ENCODE measurements around the gene NRIP1. TPM values are rescaled to one million over a fixed set of nuclear protein-coding genes. Genes with fewer than 3 reads are reported as not detected.

Gene NRIP1
- polyA plus RNA-seq, 1 donor (not counting 4 experiments of a cell fraction or from before 2014, with no cell fraction given), result 25.5 TPM

GRCh38 chr21:14926186-14926585 lies 138.6 kb downstream of the NRIP1 start:
- no peaks in the 10 kb centered on the region for H3K4me1 ChIP-seq (ENCODE audit: control insufficient read depth, extremely low read depth, insufficient read depth, low read length)
- DNase-seq (ENCODE audit: low read depth, low spot score) (no peak), FAIRE-seq (no peak)
- no peak overlapping the region for H3K9ac ChIP-seq (ENCODE audit: control insufficient read depth, extremely low read depth, insufficient read depth, low read length)
- dilution Hi-C loops (cut with MboI; ENCODE audit: extremely low pct_ligation_motif_present, low sequenced_read_pairs), result no loop called here
- no peak overlapping the region for H3K4me2 ChIP-seq (ENCODE audit: control insufficient read depth, extremely low read depth, insufficient read depth, low read depth, low read length)
- no peaks in the 10 kb centered on the region for H3K9me3 ChIP-seq (ENCODE audit: control insufficient read depth, low read depth, low read length)
- no peaks in the 10 kb centered on the region for H4K20me1 ChIP-seq (ENCODE audit: control insufficient read depth, extremely low read depth, insufficient read depth, low read length)
- H3K79me2 ChIP-seq (ENCODE audit: control insufficient read depth, insufficient read depth, low read length), result no peaks in the 10 kb centered on the region
- H3K36me3 ChIP-seq (ENCODE audit: control insufficient read depth in 2 of 2, extremely low read depth in 1 of 2, insufficient read depth in 2 of 2, low read length in 2 of 2), result no peaks in the 10 kb centered on the region
- no peak overlapping the region for H3K27ac ChIP-seq (ENCODE audit: control insufficient read depth, insufficient read depth, low read length)
- no peak overlapping the region for H3K4me3 ChIP-seq (ENCODE audit: control insufficient read depth in 2 of 3, extremely low read depth in 1 of 3, insufficient read depth in 2 of 3, low read depth in 1 of 3, low read length in 3 of 3)
- H2AFZ ChIP-seq (ENCODE audit: control insufficient read depth, low read length), result no peak overlapping the region
- no peaks in the 10 kb centered on the region for H3K9me1 ChIP-seq (ENCODE audit: control insufficient read depth, extremely low read depth, insufficient read depth, low read length)
- no peak for TF ChIP-seq CTCF (optimal IDR thresholded peaks at IDR 0.05 in 1 of 3, IDR thresholded peaks at IDR 0.05 in 1 of 3, conservative IDR thresholded peaks at IDR 0.05 in 1 of 3; ENCODE audit: extremely low read depth in 1 of 3, insufficient read depth in 2 of 3, low read length in 3 of 3)
- no peak for TF ChIP-seq EZH2 (IDR thresholded peaks at IDR 0.05; ENCODE audit: low read length)
- H3K27me3 ChIP-seq (ENCODE audit: control insufficient read depth, extremely low read depth, insufficient read depth, low read length), result no peaks in the 10 kb centered on the region

DNA sequence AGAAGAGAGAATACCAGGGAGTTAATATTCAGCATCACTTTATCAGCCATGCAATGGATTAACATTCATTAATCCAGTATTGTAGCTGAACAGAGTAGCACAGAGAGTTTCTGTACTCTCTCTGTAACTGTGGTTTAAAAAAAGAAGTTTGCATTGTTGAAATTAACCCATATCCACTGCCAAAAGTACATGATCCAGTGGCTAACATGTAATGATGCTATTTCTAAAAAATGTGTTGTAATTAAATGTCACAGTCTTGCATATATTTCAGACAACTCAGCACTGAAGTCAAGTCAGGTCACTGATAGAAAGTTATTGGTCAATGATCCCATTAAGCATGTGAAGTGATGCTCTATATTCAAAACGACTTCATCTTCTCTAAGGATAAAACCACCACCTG lies 141.3 kb downstream of the NRIP1 start:
- Histone ChIP-seq H3K36me3 (ENCODE audit: control insufficient read depth in 2 of 2, extremely low read depth in 1 of 2, insufficient read depth in 2 of 2, low read length in 2 of 2) (no peaks in the 10 kb centered on the region), H3K27me3 (ENCODE audit: control insufficient read depth, extremely low read depth, insufficient read depth, low read length) (no peaks in the 10 kb centered on the region), H3K9me1 (ENCODE audit: control insufficient read depth, extremely low read depth, insufficient read depth, low read length) (no peaks in the 10 kb centered on the region), H3K27ac (ENCODE audit: control insufficient read depth, insufficient read depth, low read length) (no peak overlapping the region), H3K9ac (ENCODE audit: control insufficient read depth, extremely low read depth, insufficient read depth, low read length) (no peak overlapping the region), H3K4me2 (ENCODE audit: control insufficient read depth, extremely low read depth, insufficient read depth, low read depth, low read length) (no peak overlapping the region), H2AFZ (ENCODE audit: control insufficient read depth, low read length) (no peak overlapping the region), H3K4me3 (ENCODE audit: control insufficient read depth in 2 of 3, extremely low read depth in 1 of 3, insufficient read depth in 2 of 3, low read depth in 1 of 3, low read length in 3 of 3) (no peak overlapping the region), H3K9me3 (ENCODE audit: control insufficient read depth, low read depth, low read length) (no peaks in the 10 kb centered on the region), H3K4me1 (ENCODE audit: control insufficient read depth, extremely low read depth, insufficient read depth, low read length) (no peaks in the 10 kb centered on the region), H3K79me2 (ENCODE audit: control insufficient read depth, insufficient read depth, low read length) (no peaks in the 10 kb centered on the region), H4K20me1 (ENCODE audit: control insufficient read depth, extremely low read depth, insufficient read depth, low read length) (no peaks in the 10 kb centered on the region)
- DNase-seq (ENCODE audit: low read depth, low spot score) (no peak), FAIRE-seq (no peak)
- TF ChIP-seq CTCF (optimal IDR thresholded peaks at IDR 0.05 in 1 of 3, IDR thresholded peaks at IDR 0.05 in 1 of 3, conservative IDR thresholded peaks at IDR 0.05 in 1 of 3; ENCODE audit: extremely low read depth in 1 of 3, insufficient read depth in 2 of 3, low read length in 3 of 3), result no peak
- TF ChIP-seq EZH2 (IDR thresholded peaks at IDR 0.05; ENCODE audit: low read length), result no peak
- dilution Hi-C loops (cut with MboI; ENCODE audit: extremely low pct_ligation_motif_present, low sequenced_read_pairs), result no loop called here
